SU-DHL-6 (cell line): ENCODE measurements around the gene MED12L.

ENCODE experiments used
- H2AFZ ChIP-seq: fragments of 200-600 bp; sonication (generic); 2 replicates; pipeline ENCODE4 v1.6.1; 2014; ENCODE audit warnings: low read depth, mild to moderate bottlenecking, moderate library complexity, mixed read lengths, antibody characterized with exemption, low read length; ENCODE audit not compliant: severe bottlenecking
- H3F3A ChIP-seq: fragments of 200-600 bp; shearing (Covaris generic); 2 replicates; pipeline ENCODE4 v1.6.0; 2016; ENCODE audit warnings: antibody characterized with exemption, mild to moderate bottlenecking; ENCODE audit not compliant: insufficient read depth
- H3K27ac ChIP-seq: fragments of 200-600 bp; sonication (generic); 2 replicates; pipeline ENCODE4 v1.5.1; 2016; ENCODE audit warnings: low read depth, mild to moderate bottlenecking, low read length, moderate library complexity, mixed read lengths
- H3K27me3 ChIP-seq: fragments of 200-600 bp; sonication (generic), shearing (Covaris generic); 2 replicates; pipeline ENCODE4 v1.6.0; 2014; ENCODE audit warnings: mild to moderate bottlenecking, low read length
- H3K36me3 ChIP-seq: fragments of 200-600 bp; sonication (generic); 2 replicates; pipeline ENCODE4 v1.6.1; 2014; ENCODE audit warnings: mild to moderate bottlenecking, low read length, mixed read lengths
- H3K4me2 ChIP-seq: fragments of 300-600, 200-600 bp; shearing (Covaris generic), sonication (generic); 2 replicates; pipeline ENCODE4 v1.6.0; 2014; ENCODE audit warnings: low read length, low read depth, mild to moderate bottlenecking; ENCODE audit not compliant: poor library complexity, severe bottlenecking
- H3K4me3 ChIP-seq: fragments of 200-600 bp; sonication (generic); 2 replicates; pipeline ENCODE4 v1.5.1; 2014; ENCODE audit warnings: antibody characterized with exemption, low read length, mild to moderate bottlenecking, mixed read lengths; ENCODE audit not compliant: insufficient read depth, poor library complexity, severe bottlenecking
- H3K79me2 ChIP-seq: fragments of 200-600 bp; sonication (generic); 2 replicates; pipeline ENCODE4 v1.6.1; 2014; ENCODE audit warnings: mild to moderate bottlenecking, low read length, moderate library complexity; ENCODE audit not compliant: insufficient read depth
- H3K9ac ChIP-seq: fragments of 200-600 bp; sonication (generic); 2 replicates; pipeline ENCODE4 v1.7.0; 2014; ENCODE audit warnings: mild to moderate bottlenecking, low read length
- H3K9me2 ChIP-seq: fragments of 200-600 bp; sonication (generic); replicated peaks from 2 replicates; pipeline ENCODE4 v1.6.1; 2014; ENCODE audit warnings: low read length; ENCODE audit not compliant: insufficient read depth
- H3K9me3 ChIP-seq: fragments of 200-600 bp; sonication (generic); 2 replicates; pipeline ENCODE4 v1.6.1; 2014; ENCODE audit warnings: low read length, mixed read lengths; ENCODE audit not compliant: insufficient read depth
- H4K20me1 ChIP-seq: fragments of 200-600 bp; sonication (generic); 2 replicates; pipeline ENCODE4 v1.6.1; 2014; ENCODE audit warnings: low read depth, mild to moderate bottlenecking, antibody characterized with exemption, low read length, moderate library complexity, mixed read lengths
- CTCF ChIP-seq: fragments of 200-600 bp; sonication (generic); IDR thresholded peaks from one replicate; pipeline ENCODE4 v1.5.1; 2017; ENCODE audit warnings: antibody characterized with exemption, mild to moderate bottlenecking, low read length, moderate library complexity; ENCODE audit not compliant: insufficient read depth, poor library complexity, severe bottlenecking
- EZH2phosphoT487 ChIP-seq: fragments of 200-600 bp; sonication (generic), shearing (Covaris generic); conservative IDR thresholded peaks from 2 replicates; pipeline ENCODE4 v1.6.1; 2018; ENCODE audit warnings: mild to moderate bottlenecking, antibody characterized with exemption, low read length, moderate library complexity, mixed read lengths

Gene MED12L

GRCh38 chr3:151316267-151316991 is 231.0 kb downstream of the MED12L start, which contains the start of gene GPR87:
GPR87 (minus strand) TSS chr3:151316820; CDS start chr3:151300100, 16,720 bp downstream.
- Histone ChIP-seq H3F3A (no peaks in the 10 kb centered on the region), H3K27me3 (no peaks in the 10 kb centered on the region), H3K27ac (no peak within 1 kb of the TSS), H4K20me1 (no peaks in the 10 kb centered on the region), H3K9ac (no peak within 1 kb of the TSS), H2AFZ (no peak within 1 kb of the TSS), H3K4me2 (no peak within 1 kb of the TSS), H3K36me3 (no peaks in the 10 kb centered on the region), H3K4me3 (no peak within 1 kb of the TSS), H3K9me2 (no peaks in the 10 kb centered on the region), H3K9me3 (no peaks in the 10 kb centered on the region), H3K79me2 (no peaks in the 10 kb centered on the region)
- no peak for TF ChIP-seq EZH2phosphoT487
- no peak for TF ChIP-seq CTCF

GRCh38 chr3:151318313-151318712 is 232.8 kb downstream of the MED12L start:
- TF ChIP-seq EZH2phosphoT487 (no peak), CTCF (no peak)

GRCh38 chr3:151318991-151319390 is 233.5 kb downstream of the MED12L start:
- Histone ChIP-seq H2AFZ (no peak overlapping the region), H3K4me2 (no peak overlapping the region)

More at GRCh38 chr3:151318313-151318712, 232.8 kb downstream of the MED12L start:
- Histone ChIP-seq H3K9me3 (no peaks in the 10 kb centered on the region), H3K4me2 (no peak overlapping the region), H3F3A (no peaks in the 10 kb centered on the region), H3K36me3 (no peaks in the 10 kb centered on the region), H3K4me3 (no peak overlapping the region), H3K27me3 (no peaks in the 10 kb centered on the region), H4K20me1 (no peaks in the 10 kb centered on the region), H3K9ac (no peak overlapping the region), H3K9me2 (no peaks in the 10 kb centered on the region), H3K79me2 (no peaks in the 10 kb centered on the region), H2AFZ (no peak overlapping the region), H3K27ac (no peak overlapping the region)

More at GRCh38 chr3:151318991-151319390, 233.5 kb downstream of the MED12L start:
- no peaks in the 10 kb centered on the region for H3K36me3 ChIP-seq
- H3K9ac ChIP-seq: no peak overlapping the region
- H3K27ac ChIP-seq: no peak overlapping the region
- H3K9me2 ChIP-seq: no peaks in the 10 kb centered on the region
- no peaks in the 10 kb centered on the region for H3K79me2 ChIP-seq
- no peaks in the 10 kb centered on the region for H3K27me3 ChIP-seq
- TF ChIP-seq CTCF: no peak
- no peak for TF ChIP-seq EZH2phosphoT487
- H3F3A ChIP-seq: no peaks in the 10 kb centered on the region
- H3K4me3 ChIP-seq: no peak overlapping the region
- H3K9me3 ChIP-seq: no peaks in the 10 kb centered on the region
- H4K20me1 ChIP-seq: no peaks in the 10 kb centered on the region
